DMS79 (cell line): ENCODE data around the gene ANKRD65.
"Not testable (repeated sequence)": the region's sequence is repeated elsewhere in the genome, so short reads cannot be mapped to it uniquely, and the experiment has no call there.

Experiments
- DNase-seq: peaks from one replicate; lab custom pipeline; 2025; lab: John Stamatoyannopoulos, UW

ANKRD65 gene

DNA sequence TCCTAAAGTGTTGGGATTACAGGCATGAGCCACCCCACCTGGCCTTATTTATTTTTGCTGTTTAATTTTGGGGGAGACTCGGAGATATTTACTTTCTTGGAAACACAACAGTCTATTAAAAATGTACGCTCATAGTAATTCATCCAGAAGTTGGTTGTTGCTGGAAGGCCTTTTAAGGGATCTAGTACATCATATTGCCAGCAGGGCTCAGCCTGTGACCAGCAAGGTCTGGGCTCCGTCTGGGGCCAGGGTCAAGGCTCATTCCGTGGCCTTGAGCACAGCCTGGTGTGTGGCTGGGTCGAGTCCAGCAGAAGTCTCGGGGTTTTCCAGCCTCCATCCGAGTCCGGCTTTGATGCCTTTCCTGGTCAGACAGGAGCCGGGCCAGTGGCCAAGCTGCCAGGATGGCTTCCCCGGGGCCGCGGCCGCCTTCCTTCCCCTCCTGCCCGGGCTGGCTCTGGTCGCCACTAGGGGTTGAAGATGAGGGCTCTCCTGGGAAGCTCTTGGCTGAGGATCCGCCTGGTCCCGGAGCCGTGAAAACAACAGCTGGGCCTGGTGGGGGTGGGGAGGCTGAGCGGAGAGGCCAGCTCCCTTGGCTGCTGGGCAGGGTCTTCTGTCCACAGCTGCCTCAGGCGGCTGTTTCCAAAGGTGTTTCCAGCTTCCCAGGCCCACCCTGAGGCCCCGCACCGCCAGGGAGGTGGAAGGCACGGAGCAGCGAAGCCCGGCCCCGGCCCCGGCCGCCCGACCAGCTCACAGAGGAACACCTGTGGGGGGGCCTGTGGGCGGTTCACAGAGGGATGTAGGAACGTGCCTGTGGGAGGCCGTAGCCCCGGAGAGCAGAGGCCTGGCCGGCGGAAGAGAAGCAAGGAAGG lies 9.3 kb upstream of the ANKRD65 start:
- DNase-seq: peak; percentile 61

DNA sequence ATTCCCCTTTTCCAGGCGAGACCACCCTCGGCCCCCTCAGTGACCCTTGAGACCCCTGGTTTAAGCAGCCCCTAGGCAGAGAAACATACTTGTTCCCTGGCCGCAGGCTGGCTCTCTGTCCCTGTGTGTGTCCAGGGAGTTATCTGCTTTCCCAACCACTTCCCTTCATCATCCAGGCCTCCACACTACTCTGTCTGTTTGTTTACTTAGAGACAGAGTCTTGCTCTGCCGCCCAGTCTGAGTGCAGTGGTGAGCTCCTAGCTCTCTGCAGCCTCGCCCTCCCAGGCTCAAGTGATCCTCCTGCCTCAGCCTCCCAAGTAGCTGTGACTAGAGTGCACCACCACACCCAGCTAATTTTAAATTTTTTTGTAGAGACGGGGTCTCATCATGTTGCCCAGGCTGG lies 8.6 kb upstream of the ANKRD65 start:
- DNase-seq: no peak

DNA sequence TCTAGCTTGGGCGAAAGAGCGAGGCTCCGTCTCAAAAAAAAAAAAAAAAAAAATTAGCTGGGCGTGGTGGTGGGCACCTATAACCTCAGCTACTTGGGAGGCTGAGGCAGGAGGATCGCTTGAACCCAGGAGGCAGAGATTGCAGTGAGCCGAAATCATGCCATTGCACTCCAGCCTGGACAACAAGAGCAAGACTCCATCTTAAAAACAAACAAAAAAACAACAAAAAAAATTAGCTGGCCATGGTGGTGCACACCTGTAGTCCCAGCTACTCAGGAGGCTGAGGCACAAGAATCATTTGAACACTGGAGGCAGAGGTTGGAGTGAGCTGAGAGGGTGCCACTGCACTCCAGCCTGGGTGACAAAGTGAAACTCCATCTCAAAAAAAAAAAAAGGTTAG lies 7.9 kb upstream of the ANKRD65 start:
- not testable (repeated sequence) for DNase-seq

DNA sequence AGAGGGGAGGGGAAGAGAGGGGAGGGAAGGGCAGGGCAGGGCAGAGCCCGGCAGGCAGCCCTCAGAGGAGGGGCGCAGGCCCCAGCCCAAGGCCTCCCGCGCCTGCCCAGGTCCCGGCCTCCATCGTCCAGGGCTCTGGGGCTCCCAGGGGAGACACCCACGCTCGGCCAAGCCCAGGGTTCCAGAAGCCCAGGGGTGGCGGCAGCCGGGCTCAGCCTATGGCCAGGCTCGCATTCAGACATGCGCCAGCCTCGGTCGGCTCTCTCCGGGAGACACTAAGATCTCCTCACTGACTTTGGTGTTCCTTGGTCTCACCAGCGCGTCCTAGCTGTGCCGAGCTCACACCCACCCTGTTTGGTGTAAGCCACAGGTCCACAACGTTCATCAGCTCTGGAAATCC lies 7.1 kb upstream of the ANKRD65 start:
- no peak for DNase-seq

DNA sequence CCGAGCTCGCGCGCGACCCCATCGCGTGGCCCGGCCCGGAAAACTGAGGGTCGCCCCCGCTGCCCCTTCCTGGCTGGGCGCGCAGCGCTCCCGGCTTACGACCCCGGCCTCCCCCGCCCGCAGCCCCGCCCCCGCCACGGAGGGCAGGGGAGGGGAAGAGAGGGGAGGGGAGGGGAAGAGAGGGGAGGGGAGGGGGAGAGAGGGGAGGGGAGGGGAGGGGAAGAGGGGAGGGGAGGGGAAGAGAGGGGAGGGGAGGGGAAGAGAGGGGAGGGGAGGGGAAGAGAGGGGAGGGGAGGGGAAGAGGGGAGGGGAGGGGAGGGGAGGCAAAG lies 6.7 kb upstream of the ANKRD65 start:
- DNase-seq: no peak

DNA sequence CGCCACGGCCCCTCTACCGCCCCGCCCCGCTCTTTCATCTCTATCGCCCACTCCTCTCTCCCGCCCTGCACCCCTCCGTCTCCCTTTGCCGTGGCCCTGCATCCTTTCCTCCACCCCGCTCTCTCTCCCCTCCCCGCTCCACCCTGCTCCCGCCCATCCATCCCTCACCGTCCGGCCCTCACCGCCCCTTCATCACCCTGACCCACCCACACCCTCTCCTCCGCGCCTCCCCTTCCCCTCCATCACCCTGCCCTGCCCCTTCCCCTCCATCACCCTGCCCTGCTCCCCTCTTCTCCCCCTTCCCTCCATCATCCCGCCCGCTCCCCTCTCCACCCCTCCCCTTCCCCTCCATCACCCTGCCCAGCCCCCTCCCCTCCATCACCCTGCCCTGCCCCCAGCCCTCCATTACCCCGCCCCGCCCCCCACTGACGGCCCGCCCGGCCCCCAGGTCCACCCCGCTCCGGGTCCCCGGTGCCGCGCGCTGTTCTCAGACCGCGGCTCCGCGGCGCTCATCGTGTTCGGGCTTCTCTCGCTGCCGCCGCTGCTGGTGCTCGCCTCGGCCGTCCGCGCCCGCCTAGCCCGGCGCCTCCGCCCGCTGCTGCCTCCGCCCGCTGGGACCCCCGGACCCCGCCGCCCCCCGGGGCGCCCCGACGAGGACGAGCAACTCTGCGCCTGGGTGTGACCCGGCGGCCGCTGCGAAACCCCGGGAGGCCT lies 6.2 kb upstream of the ANKRD65 start:
- DNase-seq: no peak

DNA sequence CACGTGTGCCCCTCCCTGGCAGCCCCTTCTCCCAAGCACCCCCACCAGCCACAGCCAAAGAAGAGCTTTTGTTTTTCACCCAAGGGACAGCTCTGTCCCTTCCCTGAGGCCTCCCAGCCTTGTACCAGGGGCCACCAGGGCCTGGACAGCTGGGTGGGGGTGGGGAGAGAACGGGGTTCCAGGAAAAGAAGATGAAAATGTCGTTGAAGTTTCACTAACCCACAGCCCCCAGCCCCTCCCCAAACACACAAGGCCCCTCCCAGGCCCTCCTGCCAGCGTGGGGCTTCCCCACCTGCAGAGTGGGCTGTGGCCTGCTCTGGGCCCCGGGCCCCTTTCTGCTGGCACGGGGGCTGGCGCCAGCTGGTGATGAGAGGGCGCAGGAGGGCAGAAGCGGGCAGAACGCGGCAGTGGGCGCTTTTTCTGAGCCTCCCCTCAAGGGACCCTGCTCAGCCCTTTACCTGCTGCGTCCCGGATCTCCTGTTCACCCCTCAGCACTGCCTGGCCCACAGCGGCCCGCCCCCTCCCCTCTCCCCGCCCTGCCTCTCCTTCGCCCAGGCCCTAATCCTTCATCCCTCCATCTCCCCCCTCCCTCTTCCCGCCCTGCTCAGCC lies 5.5 kb upstream of the ANKRD65 start:
- DNase-seq: no peak

DNA sequence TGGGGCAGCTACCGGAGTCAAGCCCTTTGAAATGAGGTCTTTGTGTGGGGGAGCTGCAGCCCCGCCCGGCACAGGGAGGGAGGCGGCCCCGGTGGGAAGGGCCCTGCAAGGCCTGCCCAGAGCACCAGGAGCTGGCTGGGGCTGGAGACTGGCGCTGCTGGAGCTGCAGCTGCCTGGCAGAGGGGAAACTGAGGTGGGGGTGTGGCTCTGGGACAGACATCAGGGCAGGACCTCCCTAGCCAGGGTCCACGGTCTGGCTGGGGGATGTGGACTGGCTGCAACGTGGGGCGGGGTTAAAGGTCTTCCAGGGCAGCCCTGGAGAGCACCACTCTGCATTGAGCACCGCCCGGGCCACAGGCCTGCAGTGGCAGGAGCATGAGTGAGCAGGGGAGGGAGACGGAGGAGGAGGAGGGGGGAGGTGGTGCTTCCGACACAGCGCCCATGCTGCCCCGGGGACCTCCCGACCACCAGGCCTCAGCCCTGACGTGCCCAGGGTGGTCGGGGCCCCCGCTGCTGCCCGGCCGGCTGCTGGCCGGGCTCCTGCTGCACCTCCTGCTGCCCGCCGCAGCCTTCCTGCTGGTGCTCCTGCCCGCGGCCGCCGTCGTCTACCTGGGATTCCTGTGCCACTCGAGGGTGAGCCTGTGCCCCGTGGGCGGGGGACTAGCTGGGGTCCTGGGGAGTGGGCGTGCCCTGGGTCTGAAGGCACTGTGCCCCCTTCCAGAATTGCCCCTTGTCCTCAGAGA lies 4.8 kb upstream of the ANKRD65 start:
- DNase-seq: no peak

DNA sequence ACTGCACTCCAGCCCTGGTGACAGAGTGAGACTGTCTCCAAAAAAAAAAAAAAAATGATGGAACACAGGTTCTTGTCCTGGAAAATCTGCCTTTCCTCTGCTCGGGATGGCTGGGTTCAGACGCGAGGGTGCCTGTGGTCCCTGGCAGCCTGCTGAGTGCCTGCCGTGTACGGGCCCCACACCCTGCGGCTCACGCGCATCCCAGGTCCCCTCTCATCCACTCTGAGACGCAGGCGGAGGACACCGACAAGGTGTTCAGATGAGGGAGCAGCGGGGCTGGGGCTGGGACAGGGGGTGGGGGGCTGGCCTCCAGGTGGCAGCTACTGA lies 4.3 kb upstream of the ANKRD65 start:
- no peak for DNase-seq

DNA sequence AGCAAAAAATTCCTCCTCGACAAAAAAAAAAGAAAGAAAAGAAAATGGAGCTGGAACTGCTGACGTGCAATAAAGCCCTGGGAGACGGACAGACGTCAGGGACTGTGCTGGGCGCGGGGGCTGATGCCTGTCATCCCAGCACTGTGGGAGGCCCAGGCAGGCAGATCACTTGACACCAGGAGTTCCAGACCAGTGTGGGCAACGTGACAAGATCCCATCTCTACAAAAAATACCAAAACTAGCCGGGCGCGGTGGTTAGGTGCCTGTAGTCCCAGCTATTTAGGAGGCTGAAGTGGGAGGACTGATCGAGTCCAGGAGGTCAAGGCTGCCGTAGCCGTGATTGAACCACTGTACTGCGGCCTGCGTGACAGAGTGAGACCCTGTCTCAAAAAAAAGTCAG lies 3.6 kb upstream of the ANKRD65 start:
- no peak for DNase-seq

DNA sequence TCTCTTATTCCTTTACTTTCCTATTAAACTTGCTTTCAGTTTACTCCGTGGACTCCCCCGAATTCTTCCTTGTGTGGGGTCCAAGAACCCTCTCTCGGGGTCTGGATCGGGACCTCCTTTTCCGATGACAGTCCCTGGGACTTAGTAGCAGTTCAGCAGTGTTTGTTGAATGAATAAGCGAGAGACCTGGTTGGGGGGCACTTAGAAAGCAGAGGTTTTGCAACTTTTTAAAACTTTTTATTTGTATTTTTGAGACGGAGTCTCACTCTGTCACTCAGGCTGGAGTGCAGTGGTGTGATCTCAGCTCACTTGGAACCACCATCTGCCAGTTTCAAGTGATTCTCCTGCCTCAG lies 2.1 kb upstream of the ANKRD65 start:
- no peak for DNase-seq

DNA sequence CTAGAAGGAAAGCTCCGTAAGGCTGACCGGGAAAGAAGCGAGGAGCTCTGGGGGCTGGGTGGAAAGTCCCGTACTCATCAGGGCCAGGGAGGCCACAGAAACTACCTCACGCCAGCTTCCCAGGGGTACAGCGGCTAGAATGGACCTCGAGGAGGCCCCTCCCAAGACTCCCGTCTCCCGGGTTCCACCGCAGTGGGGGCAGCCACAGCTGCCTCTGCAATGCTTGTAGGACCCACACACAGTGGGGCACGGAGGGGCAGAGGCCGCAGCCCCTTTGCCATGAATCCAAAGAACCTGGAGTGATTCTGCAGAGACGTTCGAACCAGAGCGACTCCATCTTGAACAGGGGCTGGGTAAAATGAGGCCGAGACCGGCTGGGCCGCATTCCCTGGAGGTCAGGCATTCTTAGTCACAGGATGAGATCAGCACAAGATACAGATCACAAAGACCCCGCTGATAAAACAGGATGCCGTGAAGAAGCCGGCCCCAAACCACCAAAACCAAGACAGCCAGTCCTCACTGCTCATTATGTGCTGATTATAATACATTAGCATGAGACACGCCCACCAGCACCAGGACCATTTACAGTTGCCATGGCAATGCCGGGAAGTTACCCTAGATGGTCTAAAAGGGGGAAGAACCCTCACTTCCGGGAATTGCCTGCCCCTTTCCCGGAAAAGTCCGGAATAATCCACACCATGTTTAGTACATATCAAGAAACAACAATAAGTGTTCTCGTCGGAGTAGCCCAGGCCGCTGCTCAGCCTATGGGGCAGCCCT lies 1.6 kb upstream of the ANKRD65 start:
- no peak for DNase-seq

DNA sequence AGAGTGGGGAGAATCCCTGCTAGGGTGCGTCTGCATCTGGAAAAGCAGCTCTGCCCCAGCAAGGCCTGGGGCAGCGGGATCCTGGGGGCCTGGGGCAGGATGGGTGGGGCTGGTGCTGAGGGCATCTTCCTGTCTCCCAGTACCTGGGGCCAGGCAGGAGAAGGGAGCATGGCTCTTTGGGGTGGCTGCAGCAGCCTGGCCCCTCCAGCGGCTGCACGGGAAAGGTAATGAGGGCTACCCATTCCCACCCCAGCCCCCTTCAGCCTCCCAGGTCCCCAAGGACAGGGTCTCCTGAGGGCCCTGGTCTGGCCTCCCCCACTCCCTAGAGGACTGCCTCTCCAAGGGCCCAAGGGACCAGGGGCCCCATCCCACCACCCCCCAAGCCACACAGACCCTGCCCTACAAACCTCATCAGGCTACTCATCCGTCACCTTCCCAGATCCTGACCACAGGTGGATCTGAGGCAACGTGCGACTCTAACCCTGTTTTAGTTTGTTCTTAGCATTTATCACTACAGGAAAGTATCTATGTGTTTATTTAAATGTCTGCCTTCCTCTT lies 910 bp upstream of the ANKRD65 start:
- no peak for DNase-seq

DNA sequence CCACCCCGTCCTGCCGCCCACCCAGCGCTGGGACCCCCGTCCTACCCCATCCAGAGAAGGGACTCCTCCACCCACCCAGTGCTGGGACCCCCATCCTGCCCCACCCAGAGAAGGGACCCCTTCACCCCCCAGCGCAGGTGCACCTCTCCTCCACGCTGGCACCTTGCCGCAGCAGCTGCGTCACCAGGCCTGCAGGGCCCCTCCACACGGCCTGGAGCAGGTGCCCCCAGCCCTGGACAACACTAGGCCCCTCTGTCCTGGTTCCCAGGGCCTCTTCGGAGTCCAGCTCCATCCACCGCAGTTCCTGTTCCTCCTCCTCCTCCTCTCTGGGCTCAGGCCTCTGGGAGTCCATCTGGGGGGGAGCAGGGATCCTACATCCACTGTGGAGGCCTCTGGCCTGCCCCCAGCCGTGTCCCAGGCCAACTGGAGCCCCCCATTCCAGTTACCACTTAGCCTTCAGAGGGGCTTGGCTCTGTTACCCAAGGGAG lies 378 bp downstream of the ANKRD65 start:
- DNase-seq: no peak

DNA sequence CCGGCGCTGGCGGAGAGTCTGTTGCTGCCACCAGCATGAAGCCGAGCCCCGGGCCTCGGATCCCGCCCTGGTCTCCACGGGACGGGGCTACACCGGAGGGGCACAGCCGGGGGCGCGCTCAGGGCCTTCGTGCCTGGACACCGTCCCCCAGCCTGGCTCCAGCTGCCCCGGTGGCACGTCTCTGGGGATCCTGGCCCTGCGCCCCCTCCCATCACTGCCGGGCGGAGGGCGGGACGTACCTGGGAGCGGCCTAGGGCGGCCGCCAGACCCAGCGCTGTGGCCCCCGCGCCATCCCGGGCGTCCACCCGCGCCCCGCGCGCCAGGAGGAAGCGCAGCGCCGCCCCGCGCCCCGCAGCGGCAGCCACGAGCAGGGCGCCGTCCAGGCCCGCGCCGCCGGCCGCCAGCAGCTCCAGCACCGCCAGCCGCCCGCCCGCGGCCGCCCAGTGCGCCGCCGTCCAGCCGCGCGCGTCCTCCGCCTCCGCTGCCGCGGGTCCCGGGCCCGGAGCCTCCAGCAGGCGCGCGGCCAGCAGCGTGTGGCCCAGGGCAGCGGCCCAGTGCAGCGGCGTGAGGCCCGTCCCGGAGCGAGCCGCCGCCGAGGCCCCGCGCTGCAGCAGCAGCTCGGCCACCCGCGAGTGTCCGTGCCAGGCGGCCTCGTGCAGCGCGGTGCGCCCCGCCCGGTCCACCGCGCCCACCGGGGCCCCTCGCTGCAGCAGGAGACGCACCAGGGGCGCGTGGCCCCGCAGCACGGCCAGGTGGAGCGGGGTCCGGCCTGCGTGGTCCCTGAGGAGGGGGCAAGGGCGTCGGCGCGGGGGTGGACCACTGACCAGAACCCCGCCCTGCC lies 1.0 kb downstream of the ANKRD65 start:
- no peak for DNase-seq

DNA sequence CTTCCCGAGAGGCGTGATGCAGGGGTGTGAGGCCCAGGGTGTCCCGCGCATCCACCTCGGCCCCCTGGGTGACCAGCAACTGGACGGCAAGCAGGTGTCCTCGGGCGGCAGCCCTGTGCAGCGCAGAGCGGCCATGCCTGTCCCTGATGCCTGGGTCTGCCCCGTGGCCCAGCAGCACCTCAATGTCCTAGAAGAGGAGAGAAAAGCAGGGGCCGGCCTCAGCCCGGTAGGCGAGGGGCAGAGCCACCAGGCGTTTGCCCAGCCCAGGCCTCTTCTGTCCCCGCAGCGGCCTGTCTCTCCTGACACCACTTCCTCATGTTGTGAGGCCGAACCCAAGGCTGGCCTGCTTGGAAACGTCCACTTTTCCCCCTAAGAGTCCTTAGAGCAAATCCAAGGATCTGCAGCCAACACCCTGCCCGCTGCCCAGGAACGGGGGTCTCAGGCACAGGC lies 1.7 kb downstream of the ANKRD65 start:
- no peak for DNase-seq

DNA sequence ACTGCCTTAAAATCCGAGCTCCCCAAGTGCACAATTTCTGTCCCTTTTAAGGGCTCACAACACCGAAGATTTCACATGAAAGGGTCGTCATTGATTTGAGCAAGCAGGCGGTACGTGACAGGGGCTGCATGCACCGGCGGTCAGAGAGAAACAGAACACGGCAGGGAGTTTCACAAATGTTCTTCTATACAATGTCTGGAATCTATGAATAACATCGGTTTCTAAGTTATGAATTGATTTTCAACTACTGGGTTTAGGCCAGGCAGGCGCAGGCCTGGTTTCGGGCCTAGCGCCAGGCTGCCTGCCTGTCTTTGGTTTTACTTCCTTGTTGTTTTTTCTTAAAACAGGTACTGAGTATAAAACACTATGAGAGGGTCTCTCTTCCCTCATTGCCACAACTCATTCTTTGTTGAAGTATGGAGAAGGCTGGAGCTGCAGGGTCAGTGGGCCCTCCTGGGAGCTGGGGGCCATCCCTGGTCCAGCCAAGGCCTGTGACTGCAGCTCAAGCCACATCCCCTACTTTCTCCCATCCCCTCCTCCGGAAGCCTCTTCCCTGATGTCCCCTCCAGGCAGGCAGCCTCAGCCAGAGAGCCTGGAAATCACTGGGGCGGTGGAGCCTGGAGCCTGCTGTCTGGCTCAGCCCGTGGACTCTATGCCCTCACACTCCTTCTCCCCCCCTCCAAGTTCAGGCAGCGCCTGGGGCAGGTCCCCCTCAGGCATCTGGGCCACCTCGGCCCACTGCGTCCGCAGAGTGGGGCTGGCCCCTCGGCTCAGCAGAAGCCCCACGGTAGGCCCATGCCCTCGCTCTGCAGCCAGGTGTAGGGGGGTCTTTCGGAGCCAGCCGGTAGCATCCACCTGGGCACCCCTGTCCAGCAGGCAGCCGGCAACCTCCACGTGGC lies 2.4 kb downstream of the ANKRD65 start:
- no peak for DNase-seq

DNA sequence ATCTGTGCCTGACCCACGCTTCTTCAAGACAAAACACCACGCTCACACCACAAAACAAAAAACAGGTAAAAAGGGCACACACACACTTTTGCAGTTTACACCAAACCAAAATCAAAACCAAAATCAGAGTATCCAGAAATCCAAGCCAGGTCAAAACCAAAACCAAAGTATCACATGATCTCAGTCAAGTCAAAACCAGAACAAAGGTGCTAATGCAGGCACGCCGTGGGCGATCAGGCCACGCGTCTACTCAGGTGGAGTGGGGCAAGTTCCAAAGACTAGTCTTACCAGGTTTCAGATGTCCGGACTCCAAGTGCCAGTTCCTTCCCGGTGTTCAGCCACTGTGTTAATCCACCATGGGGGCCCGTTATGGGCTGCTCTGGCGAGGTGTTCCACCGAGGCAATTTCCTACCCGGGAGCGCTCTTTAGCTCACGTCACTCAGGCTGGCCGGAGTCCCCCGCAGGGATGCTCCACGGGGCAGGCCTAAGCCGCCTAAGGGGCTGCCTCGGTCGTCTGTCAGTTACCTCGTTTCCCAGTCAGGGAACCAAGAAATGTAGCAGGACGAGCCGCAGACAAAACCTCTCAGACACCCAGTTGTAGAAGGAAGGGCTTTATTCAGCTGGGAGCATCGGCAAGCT lies 3.1 kb downstream of the ANKRD65 start:
- not testable (repeated sequence) for DNase-seq

DNA sequence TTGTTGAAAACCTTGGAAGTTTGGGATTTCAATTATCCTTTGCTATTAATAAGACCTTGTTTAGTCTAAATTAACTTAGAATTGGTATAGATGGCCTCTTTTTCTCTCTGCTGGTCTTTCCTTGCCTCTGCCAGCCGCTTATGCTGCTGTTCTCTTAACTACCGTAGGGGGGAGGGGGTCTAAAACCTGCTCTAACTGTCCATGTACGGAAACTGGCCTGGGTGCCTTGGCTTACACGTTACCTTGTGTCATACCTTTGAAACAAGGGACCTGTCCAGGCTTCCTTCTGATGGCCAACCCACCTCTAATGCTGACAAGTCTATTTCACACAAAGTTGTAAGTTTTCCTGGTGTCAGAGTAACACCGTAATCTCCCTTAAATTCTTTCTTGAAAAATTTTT lies 3.7 kb downstream of the ANKRD65 start:
- DNase-seq: not testable (repeated sequence)
